NT2/D1 (cell line): ENCODE data around the gene HOXA2.

Experiments
- DNase-seq: peaks from one replicate; pipeline ENCODE4 v3.0.0-alpha.2; 2011; ENCODE audit warnings: low read depth, low spot score
- H3K27me3 ChIP-seq: 2 replicates; pipeline ENCODE4 v1.6.0; 2011; ENCODE audit warnings: mild to moderate bottlenecking; ENCODE audit not compliant: insufficient read length, insufficient read depth
- H3K36me3 ChIP-seq: 2 replicates; pipeline ENCODE4 v1.6.1; 2011; ENCODE audit warnings: mild to moderate bottlenecking, low read length, mixed read lengths; ENCODE audit not compliant: insufficient read depth, insufficient read length
- H3K4me1 ChIP-seq: 2 replicates; pipeline ENCODE4 v1.5.1; 2011; ENCODE audit not compliant: insufficient read depth, insufficient read length
- H3K4me3 ChIP-seq: 2 replicates; pipeline ENCODE4 v1.5.1; 2011; ENCODE audit warnings: low read depth; ENCODE audit not compliant: insufficient read length
- H3K9ac ChIP-seq: 2 replicates; pipeline ENCODE4 v1.6.0; 2011; ENCODE audit warnings: low read depth; ENCODE audit not compliant: insufficient read length
- H3K9me3 ChIP-seq: 2 replicates; pipeline ENCODE4 v1.5.1; 2011; ENCODE audit warnings: mild to moderate bottlenecking, low read length; ENCODE audit not compliant: insufficient read depth
- SUZ12 ChIP-seq: IDR thresholded peaks from 2 replicates; pipeline ENCODE4 v1.6.1; 2011; ENCODE audit not compliant: insufficient read length, insufficient read depth; ENCODE audit errors: extremely low read depth
- YY1 ChIP-seq: IDR thresholded peaks from 2 replicates; pipeline ENCODE4 v1.6.1; 2011; ENCODE audit not compliant: insufficient read length, insufficient read depth
- ZNF274 ChIP-seq: IDR thresholded peaks from 2 replicates; pipeline ENCODE4 v1.6.1; 2011; ENCODE audit warnings: mild to moderate bottlenecking, low read depth, low read length

Gene HOXA2

DNA sequence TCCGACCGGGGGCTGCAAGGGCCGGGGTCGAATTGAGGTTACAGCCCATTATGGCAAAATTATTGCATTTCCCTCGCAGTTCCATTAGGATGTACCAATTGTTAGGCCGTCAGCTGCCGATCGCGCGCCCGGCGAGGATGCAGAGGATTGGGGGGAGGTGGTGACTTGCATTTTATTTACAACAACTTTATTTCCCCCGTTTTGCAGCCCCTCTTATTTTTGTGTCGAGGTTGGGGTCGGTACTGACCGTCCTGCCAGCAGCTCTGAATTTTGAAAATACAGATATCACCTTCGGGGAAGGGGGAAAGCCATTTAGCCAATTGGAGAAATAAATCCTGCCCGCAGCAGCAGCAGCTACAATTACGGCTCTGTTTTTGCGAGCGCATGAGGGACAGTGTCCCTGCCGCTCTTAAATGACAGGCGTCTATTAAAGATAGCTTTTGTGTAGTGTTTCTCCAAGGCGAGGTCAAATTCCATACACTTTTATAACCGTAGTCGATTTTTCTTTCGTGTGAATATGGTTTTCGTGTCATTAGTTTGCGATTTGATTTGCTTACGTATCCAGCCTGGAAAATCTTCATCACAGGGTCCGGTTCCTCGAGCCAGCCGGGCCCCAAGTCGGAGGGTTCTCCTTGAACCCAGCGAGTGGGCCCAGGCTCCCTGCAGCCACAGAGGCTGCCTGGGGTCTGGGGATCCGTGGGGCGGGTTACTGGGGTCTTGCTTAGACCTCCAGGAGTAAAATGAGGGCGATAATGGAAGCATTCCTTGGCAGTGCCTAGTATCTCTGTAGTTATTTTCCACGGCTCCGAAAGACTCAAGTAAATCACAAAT lies 41.7 kb upstream of the HOXA2 start:
- no peak overlapping the region for H3K4me3 ChIP-seq
- peaks cover 99% of the 10 kb centered on the region for H3K27me3 ChIP-seq
- no peaks in the 10 kb centered on the region; the same call in 1 of the 2 replicates for H3K9me3 ChIP-seq
- no peaks in the 10 kb centered on the region for H3K4me1 ChIP-seq
- H3K9ac ChIP-seq = no peak overlapping the region
- H3K36me3 ChIP-seq = no peaks in the 10 kb centered on the region
- no peak for DNase-seq
- TF ChIP-seq ZNF274 = no peak

DNA sequence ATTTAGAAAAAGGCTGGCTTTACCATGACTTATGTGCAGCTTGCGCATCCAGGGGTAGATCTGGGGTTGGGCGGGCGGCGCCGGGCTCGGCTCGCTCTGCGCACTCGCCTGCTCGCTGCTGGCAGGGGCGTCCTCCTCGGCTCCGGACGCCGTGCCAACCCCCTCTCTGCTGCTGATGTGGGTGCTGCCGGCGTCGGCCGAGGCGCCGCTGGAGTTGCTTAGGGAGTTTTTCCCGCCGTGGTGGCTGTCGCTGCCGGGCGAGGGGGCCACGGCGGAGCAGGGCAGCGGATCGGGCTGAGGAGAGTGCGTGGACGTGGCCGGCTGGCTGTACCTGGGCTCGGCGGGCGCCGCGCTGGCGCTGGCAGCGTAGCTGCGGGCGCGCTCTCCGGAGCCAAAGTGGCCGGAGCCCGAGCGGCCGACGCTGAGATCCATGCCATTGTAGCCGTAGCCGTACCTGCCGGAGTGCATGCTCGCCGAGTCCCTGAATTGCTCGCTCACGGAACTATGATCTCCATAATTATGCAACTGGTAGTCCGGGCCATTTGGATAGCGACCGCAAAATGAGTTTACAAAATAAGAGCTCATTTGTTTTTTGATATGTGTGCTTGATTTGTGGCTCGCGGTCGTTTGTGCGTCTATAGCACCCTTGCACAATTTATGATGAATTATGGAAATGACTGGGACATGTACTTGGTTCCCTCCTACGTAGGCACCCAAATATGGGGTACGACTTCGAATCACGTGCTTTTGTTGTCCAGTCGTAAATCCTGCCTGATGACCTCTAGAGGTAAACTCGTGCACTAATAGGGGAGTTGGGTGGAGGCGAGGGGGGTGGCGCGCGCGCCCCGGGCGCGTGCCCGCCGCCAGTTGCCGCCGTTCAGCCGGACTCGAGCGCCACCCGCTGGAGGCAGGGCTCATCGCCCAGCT lies 40.8 kb upstream of the HOXA2 start, which contains the start of gene HOXA5:
Gene HOXA5 (minus strand): TSS at position 659 of the 927 bp plus-strand sequence. CDS start 74 bp downstream, at position 585.
- Histone ChIP-seq H3K4me1 (no peaks in the 10 kb centered on the region), H3K27me3 (peaks cover 99% of the 10 kb centered on the region), H3K9me3 (no peaks in the 10 kb centered on the region; the same call in 1 of the 2 replicates), H3K36me3 (no peaks in the 10 kb centered on the region), H3K9ac (peak within 1 kb of the TSS; percentile 76), H3K4me3 (peak within 1 kb of the TSS; percentile 48)
- peak; percentile 86 for DNase-seq
- no peak for TF ChIP-seq ZNF274
- peak; percentile 77 for TF ChIP-seq SUZ12
- TF ChIP-seq YY1 = no peak

DNA sequence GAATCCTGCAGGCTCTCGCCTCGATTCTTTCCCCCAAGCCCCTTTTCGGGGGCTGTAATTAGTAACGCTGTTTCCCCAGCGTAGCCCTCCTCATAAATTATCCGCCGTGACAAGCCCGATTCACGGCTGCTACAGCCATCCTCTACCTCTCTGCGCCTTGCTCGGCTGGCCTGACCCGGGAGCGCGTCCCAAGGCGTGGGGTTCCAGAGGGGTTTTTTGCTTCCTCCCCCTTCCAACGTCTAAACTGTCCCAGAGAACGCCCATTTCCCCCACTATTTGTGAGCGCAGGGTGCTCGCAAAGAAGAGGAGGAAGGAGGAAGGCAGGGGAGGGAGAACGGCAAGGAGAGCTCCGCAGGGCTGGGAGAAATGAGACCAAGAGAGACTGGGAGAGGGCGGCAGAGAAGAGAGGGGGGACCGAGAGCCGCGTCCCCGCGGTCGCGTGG lies 40.1 kb upstream of the HOXA2 start:
- H3K9me3 ChIP-seq = no peaks in the 10 kb centered on the region; the same call in 1 of the 2 replicates
- H3K36me3 ChIP-seq = no peaks in the 10 kb centered on the region
- peak overlapping the region; percentile 48 for H3K4me3 ChIP-seq
- peak overlapping the region; percentile 76 for H3K9ac ChIP-seq
- peaks cover 99% of the 10 kb centered on the region for H3K27me3 ChIP-seq
- TF ChIP-seq YY1 (no peak), SUZ12 (no peak), ZNF274 (no peak)
- no peak for DNase-seq
- no peaks in the 10 kb centered on the region for H3K4me1 ChIP-seq

DNA sequence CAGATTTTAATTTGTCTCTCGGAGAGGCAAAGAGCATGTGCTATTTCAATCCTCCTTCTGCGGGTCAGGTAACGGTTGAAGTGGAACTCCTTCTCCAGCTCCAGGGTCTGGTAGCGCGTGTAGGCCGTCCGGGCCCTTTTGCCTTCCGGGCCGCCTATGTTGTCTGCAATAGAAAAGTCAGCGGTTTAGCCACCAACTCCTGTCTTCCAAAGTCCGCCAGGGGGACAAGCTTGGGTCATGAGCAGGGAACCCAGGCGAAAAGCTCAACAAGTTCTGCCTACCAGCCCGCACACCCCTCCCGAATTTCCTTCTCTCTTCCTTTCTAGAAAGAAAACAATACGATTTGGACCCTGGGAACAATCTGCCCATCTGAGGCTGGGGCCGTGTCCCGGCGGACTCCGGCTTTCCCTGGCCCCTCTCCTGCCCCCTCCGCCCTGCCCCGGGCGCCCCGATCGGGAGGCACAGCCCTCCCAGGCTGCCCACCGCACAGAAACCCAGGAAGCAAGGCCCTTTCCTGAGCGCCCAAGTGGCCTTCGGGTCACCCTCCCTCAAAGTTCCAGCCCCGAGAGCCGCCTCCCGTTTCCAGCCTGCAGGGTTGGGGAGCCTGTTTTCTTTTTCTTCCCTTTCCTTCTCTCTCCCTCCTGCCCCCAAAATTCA lies 39.6 kb upstream of the HOXA2 start:
- H3K9me3 ChIP-seq = no peaks in the 10 kb centered on the region
- peak overlapping the region; percentile 76 for H3K9ac ChIP-seq
- TF ChIP-seq SUZ12 = peak; percentile 88
- TF ChIP-seq ZNF274 = no peak
- no peaks in the 10 kb centered on the region for H3K36me3 ChIP-seq
- peaks cover 99% of the 10 kb centered on the region for H3K27me3 ChIP-seq
- H3K4me3 ChIP-seq = peak overlapping the region; percentile 48
- peak; percentile 48 for DNase-seq
- no peaks in the 10 kb centered on the region for H3K4me1 ChIP-seq

DNA sequence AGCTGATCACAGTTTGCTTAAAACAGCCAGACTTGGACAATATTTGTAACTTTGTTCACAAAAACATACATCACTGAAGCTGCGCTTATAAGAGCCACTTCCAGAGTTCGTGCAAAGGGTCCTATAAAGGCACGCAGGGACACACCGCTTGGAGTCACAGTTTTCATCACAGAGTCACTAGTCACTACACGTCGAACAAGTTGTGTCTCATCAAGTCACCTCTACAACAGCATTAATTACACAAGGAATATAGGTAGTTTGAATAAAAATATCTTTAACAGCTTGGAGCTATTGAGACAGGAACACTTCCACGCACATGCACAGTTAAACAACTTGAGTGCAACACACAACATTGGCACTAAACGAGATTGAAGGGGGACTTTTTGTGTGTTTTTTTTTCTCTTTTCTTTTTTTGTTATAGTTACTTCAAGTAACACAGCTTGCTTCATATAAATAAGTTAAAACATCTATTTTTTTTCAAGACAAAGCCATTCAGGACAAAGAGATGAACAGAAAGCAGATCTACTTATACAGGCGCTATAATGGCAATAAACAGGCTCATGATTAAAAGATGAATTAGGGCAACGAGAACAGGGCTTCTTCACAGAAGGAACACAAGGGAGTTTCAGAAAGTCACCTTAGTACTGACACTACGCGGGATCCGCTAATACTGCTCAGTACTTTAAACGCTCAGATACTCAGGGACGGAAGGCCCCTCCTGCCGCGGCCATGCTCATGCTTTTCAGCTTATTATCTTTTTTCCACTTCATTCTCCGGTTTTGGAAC lies 38.8 kb upstream of the HOXA2 start:
- H3K27me3 ChIP-seq = peaks cover 99% of the 10 kb centered on the region
- no peak overlapping the region for H3K4me3 ChIP-seq
- no peak overlapping the region for H3K9ac ChIP-seq
- no peaks in the 10 kb centered on the region for H3K36me3 ChIP-seq
- no peak for TF ChIP-seq ZNF274
- no peak for TF ChIP-seq YY1
- no peak for TF ChIP-seq SUZ12
- H3K4me1 ChIP-seq = no peaks in the 10 kb centered on the region
- no peaks in the 10 kb centered on the region for H3K9me3 ChIP-seq
- no peak for DNase-seq

DNA sequence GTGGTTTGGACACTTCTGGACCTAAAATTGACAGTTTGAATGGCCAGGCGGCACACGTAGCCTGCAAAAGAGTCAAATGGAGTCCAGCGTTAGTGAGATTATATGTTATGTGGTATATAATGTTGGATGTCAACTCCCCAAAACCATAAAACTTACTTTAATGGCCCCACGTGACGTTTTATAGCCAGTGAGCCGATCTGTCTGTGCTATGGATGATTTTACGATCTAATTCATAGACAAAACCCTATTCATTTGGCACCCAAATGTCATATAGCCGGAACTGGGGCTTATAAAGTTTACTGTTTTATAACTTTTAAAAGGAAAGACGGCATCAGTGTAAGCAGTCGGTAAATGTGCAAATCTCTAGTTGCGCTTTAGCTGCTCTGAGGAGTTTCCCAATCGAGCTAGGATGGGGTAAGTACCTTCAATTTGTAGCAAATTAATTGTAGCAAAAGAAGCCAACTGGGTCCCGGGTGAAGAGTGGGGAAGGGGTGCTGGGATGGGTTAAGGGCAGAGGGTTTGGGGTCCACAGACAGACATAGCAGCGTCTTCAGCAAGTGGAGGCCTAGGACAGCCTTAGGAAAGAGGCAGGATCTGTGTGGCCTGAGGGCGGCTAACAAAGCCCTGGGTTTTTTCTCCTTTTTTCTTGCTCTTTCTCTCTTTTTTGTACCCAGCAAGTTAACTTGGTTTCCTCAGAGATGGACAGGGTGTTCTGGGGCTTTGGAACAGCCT lies 37.8 kb upstream of the HOXA2 start:
- Histone ChIP-seq H3K9ac (no peak overlapping the region), H3K36me3 (no peaks in the 10 kb centered on the region), H3K4me1 (no peaks in the 10 kb centered on the region), H3K9me3 (no peaks in the 10 kb centered on the region), H3K27me3 (peaks cover 99% of the 10 kb centered on the region), H3K4me3 (no peak overlapping the region)
- no peak for DNase-seq
- TF ChIP-seq SUZ12 (no peak), YY1 (no peak), ZNF274 (no peak)
